Right forelimb (tissue), 1 donor: ENCODE measurements around the gene SIK3.
"Not testable (repeated sequence)": the region's sequence is repeated elsewhere in the genome, so short reads cannot be mapped to it uniquely, and the experiment has no call there.

Experiments
- DNase-seq: peaks from one replicate; pipeline ENCODE4 v3.0.0-alpha.2; 2018

The SIK3 gene

DNA sequence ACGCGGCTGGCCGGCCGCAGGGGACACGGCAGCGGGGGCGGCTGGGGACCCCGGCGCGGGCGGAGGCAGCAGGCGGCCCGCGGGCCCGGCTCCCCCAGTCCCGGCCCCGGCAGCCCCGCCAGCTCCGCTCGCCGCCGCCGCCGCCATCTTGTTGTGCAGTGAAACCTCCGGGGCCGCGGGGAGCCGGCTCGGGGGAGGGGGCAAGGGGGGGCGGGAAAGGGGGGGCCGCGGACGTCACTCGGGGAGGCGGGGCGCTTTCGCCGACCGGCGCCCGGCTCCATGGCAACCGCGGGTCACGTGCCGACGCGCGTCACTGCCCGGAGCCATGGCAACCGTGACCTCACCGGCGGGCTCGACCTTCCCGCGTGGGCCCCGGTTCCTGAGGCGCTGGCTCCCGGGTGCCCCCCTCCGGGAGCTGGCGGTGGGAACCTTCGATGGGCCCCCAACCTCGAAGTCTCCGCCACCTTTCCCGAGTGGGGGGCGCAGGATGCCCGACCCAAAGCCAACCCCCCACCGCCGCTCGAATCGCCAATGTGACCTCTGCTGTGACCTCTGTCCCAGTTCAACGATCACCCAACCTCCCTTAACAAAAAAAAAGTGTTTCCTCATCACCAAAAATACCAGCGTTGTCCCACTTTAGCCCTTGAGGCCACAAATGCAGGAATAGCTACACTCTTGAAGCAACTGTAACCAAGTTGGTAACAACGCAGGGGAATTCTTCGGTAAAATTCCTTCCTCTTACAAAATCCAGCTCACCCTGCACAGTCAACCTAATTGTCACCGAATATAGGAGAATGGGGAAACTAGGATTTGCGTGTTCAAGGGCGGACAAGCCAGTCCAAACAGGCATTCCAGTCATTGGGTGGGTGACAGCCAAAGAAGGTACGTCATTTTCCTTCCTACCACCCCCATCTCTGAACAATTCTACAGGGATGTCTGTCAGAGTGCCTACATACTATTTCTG lies at the start of gene SIK3:
TSS of gene SIK3 (minus strand) at position 160 of the 964 bp plus-strand sequence. CDS start at position 147, 13 bp downstream.
- DNase-seq: peak; percentile 98

DNA sequence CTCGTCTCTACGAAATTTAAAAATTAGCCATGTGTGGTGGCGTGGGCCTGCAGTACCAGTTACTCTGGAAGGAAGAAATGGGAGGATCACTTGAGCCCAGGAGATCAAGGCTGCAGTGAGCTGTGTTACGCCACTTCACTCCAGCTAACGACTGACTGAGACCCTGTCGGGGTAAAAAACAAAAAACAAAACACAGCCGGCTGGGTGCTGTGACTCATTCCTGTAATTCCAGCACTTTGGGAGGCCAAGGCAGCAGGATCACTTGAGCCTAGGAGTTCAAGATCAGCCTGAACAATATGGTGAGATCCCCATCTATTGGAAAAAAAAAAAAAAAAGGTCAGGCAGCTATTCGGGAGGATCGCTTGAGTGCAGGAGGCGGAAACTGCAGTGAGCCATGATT lies 48.3 kb upstream of the SIK3 start:
- no peak for DNase-seq

DNA sequence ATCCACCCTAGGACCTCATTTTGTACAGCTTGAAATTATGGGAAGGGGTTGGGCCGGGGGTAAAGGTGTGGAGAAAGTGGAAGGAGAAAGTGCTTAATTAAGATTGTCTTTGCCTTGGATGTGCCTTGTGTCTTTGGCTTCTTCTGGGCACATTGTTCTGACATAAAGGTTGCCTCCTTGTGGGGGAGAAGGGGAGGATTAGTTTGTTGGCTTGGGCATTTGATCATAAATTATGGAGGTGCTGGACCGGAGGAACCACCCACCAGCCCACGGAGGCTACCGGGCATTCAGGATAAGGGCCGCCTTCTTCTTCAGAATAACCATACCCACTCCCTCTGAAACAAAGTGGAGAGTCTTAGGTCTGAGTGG lies 47.1 kb upstream of the SIK3 start:
- DNase-seq: no peak

DNA sequence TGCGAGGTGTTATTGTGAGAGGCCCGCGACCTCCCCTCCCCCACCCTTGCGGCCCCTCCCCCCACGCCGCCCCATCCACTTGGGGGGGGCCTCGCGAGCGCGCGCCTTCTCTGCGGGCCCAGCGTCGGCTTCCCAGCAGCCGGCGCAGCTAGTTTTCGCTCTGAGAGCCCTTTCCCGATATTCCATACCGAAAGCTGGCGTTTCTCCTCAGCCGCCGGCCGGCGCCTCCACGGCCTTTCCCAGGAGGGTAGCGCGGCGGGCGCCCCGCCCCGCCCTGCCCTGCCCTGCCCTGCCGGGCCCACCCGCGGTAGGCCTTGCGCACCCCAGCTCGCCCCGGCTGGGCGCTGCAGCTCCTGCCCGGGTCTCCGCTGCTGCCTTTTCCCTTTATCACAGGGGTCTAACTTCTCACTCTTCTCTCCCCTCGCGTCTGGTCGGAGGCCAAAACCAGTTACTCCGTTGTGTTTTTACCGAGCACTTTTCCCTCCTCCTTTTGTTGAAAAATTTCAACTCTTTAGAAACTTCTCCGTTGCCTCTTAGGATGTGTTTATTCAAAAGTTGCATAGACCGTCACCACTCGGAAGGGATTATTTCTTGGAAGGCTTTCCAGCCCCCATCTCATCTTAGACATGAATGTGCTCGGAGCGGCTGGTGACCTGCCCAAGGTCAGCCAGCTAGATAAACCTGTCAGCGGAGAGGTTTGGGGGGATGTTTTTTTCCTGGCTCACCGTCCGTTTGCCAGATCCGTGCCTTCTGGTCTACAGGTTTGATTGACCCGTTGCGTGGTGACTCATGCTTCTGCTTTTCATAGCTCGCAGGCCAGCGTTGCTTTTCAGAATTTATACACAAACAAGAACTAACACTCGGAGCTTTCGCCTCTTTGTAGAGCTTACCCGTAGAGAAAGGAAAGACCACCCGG lies 46.5 kb upstream of the SIK3 start:
- DNase-seq: peak; percentile 50

DNA sequence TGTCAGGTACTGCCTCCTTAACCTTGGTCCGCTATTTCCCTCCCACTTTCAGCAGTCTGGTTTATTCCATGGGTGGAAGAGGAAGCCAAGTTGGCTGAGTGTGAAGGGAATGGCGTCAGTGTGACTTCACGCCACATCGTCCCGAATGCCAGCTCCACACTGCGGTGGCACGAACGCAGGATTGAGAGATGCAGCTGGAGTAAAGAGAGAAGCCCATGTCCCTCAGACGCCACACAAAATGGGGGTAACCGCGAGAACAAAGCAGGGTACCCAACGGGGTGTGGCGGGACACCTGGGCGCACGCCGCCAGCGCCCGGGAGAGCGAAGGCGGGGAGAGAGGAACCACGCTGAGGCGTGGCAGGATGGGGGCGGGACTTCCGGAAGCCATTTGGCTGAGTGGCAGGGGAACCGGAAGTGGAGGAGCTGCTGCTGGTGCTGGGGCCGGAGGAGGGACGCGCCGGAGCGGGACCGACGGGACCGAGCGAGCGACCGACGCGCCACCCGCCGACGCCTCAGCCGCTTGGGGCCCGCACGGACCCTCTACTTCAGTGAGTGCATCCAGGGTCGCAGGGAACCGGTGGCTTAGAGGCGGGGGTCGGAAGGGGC lies 45.7 kb upstream of the SIK3 start, which contains the start of gene PAFAH1B2:
TSS of gene PAFAH1B2 (plus strand) at position 417 of the 606 bp plus-strand sequence. CDS start 8,161 bp downstream, outside the sequence.
- DNase-seq: peak; percentile 97

DNA sequence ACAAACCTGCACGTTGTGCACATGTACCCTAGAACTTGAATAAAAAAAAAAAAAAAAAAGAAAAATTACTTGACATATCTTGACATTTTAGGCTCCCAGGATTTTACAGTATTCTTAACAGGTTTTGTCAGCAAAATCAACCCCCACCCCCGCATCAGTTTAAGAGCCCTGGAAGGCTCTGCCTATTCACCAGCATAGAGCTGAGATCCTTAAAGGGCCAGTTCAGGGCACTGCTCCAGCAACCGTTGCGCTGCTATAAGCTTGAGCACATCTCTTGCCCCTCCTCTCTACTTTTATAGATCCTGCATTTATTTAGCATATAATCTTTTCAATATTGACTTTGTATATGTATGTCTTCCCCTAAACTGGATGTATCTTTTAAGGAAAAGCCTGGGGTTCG lies 45.2 kb upstream of the SIK3 start:
- peak; percentile 49 for DNase-seq

DNA sequence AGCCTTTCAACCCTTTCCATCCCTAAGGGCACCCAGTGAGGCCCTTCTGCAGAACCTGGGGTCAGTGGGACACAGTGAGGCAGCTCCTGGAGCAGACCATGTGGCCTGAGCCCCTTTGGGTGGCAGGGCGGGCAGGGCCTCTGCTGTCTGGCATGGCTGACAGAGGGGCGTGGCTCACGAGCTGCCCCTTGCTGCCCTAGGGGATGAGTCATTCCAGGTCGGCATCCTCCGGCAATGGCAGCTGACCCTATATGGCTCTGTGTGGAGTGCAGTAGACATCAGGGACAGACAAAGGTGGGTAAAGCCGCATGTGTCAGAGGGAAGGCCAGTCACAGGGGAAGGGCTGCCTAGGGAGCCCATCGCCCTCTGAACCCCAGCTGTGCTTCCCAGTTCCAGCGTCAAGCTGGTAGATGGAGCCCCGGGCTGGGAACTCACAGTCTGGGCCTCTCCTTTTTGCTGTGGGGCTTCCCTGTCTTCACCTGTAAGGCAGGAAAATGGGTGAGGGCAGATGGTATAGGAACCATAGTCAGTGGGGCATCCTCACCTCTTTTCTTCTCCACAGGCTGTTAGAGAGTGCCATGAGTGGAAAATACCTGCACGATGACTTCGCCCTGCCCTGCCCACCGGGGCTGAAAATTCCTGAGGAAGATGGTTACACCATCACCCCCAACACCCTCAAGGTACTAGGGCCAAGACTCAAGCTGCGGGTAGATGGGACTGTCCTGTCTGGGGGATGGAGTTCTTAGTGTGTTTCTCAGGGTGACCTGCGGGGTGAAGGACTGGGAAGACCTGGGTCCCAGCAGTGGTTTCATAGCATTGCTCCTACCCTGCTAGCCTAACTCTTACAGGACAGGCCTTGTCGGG lies 39.2 kb upstream of the SIK3 start:
- DNase-seq: not testable (repeated sequence)

DNA sequence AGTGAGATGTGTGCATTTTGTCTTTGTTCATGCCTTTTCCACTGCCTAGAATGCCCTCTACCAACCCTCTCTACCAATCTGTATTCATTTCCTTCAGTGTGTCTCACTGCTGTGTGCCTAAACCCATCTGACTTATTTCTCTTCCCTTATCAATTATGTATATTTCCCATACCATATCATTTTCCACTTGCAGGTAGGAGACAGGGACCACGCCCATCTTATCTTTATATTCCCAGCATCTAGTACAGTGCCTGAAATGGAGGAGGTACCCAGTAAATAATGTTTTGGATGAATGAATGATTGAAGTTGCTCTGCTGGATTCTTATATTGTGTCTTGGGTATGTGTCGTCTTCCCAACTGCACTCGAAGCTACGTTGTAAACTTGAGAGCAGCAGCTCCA lies 36.8 kb upstream of the SIK3 start:
- DNase-seq: not testable (repeated sequence)

DNA sequence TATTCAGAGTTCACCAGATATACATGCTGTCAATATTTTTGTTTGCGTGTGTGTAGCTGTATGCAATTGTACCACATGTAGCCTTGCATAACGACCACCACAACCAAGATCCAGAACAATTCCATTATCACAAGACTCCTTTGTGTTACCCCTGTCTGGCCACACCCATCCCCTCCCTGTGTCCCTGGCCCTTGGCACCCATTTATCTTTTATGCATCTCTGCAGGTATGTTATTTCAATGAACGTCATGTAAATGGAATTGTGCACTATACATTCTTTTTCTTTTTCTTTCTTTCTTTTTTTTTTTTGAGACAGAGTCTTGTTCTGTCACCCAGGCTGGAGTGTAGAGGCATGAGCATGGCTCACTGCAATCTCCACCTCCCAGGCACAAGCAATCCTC lies 36.2 kb upstream of the SIK3 start:
- DNase-seq: no peak

DNA sequence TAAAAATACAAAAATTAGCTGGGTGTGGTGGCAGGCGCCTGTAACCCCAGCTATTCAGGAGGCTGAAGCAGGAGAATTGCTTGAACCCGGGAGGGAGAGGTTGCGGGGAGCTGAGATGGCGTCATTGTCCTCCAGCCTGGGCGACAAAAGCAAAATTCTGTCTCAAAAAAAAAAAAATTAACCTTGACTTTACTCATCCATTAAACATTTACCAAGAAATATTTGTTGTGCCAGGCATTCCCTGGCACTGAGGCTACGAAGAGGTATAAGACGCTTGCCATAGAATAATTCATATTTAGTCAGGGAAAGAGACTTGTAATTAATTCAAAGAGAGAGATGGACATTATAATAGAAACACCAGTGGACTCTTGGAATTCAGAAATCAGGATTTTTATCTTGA lies 32.7 kb upstream of the SIK3 start:
- DNase-seq: no peak

DNA sequence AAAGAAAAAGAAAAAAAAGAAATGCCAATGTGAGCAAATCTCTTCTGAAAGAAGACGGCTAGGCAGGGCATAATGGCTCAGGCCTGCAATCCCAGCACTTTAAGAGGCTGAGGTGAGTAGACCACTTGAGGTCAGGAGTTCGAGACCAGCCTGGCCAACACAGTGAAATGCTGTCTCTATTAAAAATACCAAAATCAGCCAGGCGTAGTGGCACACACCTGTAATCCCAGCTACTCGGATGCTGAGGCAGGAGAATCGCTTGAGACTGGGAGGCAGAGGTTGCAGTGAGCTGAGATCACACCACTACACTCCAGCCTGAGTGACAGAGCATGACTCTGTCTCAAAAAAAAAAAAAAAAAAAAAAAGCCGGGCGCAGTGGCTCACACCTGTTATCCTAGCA lies 32.2 kb upstream of the SIK3 start:
- DNase-seq: not testable (repeated sequence)

DNA sequence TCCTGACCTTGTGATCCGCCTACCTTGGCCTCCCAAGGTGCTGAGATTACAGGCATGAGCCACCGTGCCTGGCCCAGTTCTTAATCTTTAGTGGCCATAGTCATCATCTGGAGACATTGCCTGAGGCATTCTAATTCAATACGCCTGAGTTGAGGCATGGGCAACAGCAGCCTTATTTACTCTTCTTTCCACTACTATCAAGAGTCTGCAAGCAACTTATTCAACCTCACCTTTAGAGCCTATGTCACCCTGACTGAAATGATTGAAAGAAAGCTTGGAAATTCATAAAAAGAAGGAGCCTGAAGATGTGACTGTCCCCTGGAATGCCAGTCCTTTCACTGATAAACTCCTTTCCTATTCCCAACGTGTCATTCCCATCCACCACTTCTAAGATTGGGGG lies 30.1 kb upstream of the SIK3 start:
- no peak for DNase-seq

DNA sequence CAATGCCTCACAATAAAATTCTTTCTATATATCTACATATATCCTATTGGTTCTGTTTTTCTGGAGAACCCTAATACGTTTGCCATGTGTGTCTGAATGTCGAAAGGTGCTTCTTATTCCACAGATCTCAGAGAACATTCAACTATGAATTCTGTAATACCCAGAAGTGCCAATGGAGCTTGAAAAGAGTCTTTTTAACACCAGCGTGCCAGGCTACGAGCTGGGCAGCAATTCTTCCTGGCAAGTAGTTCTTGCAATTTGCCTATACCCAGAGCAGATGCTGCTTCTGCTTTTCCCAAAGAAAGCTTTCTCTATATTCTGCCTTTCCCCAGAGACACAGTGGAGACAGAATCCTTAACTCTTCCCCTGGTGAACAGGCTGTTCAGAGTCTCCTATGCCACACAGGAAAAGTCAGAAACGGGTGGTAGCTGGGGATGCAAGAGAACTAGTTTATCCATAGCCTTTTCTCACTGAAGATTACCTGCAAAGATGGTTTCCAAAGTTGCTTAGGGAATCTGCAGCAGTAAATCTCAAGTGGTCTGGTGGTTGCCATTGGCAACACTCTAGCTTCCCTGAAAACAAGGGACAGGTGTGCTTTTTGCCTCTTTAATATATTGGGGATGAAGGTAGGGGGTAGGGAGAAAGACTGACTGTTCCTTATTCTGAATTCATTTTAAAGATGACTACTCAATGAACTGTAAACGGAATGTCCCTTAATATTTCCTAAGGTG lies 29.1 kb upstream of the SIK3 start:
- DNase-seq: no peak

DNA sequence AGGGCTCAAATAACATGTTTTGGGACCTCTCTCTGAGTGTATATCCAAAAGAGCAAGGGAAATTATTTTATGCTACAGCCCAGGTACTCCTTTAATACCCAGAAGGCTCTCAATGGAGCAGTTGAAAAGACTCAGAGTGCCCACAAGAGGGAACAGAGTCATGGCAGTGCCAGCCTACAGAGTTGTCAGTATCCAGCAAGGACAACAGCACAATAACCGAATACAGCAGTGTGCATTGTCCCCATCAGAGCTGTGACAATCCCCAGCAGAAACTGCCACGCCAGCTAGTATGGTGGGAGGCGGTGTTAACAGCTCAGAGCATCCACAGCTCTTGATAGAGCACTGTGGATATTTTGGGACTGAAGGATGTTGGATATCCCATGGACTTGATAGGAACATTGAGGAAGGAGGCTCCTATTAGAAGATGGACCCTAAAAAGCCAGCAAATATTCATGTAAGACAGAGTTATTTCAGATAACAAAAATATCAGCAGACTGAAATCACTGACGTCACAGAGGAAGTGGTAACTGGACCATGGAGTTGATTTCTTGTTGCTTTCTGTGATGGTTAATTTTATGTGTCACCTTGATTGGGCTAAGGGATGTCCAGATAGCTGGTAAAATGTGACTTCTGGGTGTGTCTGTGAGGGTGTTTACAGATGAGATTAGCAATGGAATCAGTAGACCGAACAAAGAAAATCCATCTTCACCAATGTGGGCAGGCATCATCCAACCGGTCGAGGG lies 28.2 kb upstream of the SIK3 start:
- no peak for DNase-seq

DNA sequence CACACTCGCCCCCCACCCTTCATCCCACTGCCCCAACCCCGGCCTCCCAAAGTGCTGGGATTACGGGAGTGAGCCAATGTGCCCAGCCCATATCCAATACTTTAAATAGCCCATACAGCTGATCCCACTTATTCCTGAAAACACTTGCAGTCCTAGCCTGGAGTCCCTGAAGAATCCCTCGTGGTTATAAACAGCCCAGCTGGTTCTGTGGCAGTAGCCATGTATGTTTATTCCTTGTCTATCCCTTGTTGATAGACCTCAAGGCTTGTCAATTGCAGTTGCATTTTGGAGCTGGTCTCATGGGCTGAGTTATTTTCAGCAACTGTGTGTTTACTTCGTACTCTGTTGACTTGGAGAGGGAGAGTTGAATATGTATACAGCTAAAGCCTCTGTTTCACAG lies 24.3 kb upstream of the SIK3 start:
- no peak for DNase-seq

DNA sequence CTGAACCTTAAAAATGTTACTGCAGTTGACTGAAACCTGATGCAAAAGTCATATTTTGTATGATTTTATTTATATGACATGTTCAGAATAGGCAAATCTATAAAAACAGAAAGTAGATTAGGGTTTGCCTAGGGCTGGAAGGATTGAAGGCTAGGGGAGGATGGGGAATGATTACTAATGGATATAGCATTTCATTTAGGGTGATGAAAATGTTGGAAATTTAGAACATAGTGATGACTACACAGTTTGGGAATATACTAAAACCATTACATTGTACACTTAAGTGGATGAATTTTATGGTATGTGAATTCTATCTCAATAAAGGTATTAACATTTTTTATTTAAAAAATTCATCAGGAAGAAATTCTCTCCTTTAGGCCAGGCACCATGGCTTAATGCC lies 22.9 kb upstream of the SIK3 start:
- DNase-seq: no peak

DNA sequence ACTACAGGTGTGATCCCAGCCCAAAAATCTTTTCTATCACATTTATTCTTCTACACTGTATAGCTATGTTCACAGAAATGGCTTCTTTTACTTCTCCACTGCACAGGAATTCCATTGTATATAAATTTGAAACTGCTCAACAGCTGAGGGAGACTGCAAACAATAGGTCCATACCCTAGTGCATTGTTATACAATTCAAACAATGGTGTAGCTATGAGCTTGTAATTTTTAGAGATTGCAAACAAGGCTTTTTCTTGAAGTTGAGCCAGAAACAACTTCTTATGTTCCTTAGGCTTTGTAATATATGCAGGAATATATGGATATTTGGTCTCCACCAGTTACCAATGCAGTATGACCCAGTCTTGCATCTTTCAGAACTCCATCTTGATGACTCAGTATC lies 19.5 kb upstream of the SIK3 start:
- no peak for DNase-seq

DNA sequence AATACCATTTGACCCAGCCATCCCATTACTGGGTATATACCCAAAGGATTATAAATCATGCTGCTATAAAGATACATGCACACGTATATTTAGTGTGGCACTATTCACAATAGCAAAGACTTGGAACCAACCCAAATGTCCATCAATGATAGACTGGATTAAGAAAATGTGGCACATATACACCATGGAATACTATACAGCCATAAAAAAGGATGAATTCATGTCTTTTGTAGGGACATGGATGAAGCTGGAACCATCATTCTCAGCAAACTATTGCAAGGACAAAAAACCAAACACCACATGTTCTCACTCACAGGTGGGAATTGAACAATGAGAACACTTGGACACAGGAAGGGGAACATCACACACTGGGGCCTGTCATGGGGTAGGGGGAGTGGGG lies 14.7 kb upstream of the SIK3 start:
- DNase-seq: not testable (repeated sequence)

DNA sequence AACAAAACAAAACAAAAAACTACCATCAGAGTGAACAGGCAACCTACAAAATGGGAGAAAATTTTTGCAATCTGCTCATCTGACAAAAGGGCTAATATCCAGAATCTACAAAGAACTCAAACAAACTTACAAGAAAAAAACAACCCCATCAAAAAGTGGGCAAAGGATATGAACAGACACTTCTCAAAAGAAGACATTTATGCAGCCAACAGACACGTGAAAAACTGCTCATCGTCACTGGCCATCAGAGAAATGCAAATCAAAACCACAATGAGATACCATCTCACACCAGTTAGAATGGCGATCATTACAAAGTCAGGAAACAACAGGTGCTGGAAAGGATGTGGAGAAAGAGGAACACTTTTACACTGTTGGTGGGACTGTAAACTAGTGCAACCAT lies 14.3 kb upstream of the SIK3 start:
- not testable (repeated sequence) for DNase-seq

DNA sequence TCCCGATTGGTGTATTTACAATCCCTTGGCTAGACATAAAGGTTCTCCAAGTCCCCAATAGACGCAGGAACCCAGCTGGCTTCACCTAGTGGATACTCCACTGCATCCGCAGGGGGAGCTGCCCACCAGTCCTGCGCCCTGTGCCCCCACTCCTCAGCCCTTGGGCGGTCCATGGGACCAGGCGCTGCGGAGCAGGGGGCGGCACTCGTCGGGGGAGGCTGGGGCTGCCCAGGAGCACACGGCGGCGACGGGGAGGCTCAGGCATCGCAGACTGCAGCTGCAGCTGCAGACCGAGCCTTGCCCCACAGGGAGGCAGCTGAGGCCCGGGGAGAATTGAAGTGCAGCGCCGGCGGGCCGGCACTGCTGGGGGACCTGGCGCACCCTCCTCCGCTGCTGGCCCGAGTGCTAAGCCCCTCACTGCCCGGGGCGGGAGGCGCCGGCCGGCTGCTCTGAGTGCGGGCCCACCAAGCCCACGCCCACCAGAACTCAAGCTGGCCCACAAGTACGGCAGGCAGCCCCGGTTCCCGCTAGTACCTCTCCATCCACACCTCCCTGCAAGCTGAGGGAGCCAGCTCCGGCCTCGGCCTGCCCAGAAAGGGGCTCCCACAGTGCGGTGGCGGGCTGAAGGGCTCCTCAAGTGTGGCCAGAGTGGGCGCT lies 12.2 kb upstream of the SIK3 start:
- no peak for DNase-seq
